ENCODE results near the gene PTH1R.

Gene PTH1R

DNA sequence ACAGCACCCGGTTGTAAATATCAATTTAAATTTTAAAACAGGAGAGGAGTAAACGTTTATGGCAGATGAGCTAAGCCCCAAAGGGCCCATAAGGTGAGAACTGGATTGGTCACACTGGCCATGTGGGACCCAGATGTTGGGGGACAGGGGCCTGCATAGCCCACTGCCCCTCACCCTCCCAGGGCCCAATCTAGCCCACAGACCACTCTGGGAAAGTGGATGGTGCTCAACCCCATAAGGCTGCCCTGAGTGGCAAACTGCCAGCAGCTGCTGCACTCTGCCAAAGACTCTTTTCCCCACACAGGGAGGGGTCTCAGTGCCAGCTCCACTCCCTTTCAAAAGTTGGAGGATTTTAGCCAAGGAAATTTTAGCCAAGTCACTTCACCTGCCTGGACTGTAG, 56.6 kb downstream of the PTH1R start:
- no peak for DNase-seq

DNA sequence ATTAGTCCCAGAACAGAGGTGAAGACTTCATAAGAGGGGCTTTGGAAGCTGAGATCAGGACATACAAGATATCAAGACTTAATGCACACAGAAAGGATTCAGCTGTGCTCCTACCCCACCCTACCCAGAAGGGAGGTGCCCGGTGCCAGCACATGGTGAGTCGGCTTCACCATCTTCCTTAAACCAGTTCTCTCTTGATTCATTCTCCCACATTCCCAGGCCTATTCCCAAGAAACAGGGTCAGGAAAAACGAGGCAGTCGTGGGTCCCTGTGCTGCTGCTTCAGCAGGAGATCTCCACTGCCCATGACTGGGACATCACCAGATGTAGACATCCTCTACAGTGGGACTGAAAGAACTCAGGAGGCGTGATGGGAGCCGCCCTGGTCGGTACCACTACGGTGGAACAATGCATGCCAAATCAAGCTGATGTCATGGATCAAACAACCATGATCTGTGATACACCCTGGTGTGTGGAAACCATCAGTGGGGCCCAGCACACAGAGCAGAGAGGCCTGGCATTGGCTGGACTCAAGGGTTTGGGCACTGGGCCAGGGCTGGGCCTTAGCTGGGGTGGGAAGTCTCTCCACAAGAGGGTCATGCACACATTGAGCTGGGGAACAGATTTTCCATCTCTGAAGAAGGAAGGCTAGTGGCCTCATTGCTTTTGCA, 57.1 kb downstream of the PTH1R start:
- DNase-seq: no peak

DNA sequence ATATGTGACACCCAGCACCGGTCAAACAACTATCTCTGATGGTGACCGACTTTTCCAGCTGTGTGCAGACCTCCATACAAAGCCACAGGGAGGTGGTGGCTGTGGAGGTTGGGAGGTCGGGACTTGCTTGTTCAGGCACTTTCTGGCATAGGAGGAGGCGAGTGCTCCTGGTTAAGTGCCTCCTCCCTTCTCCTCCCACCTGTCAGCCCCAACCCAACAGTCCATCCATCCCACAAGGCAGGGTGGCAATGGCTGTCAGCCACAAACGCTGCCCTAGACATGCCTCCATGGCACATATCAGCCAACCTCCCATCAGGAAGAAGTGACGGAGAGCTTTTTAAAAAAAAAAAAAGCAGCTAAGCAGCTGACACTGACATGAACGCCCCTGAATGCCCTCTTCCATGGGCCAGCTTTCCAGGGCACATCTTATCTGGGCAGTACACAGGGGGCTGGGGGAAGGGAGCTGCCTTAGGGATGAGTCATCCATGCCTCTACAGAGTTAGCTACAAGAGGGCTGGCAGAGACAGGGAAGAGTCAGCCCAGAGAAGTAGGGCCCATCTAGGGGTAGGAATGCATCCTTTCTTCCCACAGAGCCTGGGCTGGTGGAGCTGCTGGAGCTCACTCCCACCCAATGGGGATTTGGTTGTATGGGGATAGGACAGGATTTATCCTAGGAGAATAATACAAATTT, 57.8 kb downstream of the PTH1R start:
- no peak for DNase-seq

DNA sequence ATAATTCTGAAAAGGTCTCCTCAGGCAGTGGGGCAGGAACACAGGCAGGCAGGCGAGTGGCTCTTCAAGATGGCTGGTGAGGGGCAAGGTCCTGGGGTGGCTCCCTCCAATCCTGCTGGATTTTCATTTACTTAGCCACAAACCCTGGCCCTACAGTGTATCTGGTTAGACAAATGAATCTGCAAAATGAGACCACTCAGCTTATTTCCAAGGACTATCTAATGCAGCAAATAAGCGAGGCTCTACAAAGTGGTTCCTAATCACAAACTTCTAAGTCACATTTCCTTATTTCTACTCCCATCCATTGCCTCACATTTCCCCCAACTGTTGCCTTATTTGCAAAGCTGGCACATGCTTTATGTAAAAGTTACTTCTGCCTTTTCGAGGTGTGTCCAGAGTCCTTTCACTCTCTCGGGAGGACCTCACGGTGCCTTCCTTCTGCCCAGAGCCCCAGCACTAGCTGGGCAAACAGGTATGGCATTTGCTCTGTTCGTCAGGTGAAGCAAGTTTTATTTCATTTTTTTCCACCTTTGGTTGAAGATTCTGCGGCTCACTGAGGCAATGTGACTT, 58.6 kb downstream of the PTH1R start:
- no peak for DNase-seq

DNA sequence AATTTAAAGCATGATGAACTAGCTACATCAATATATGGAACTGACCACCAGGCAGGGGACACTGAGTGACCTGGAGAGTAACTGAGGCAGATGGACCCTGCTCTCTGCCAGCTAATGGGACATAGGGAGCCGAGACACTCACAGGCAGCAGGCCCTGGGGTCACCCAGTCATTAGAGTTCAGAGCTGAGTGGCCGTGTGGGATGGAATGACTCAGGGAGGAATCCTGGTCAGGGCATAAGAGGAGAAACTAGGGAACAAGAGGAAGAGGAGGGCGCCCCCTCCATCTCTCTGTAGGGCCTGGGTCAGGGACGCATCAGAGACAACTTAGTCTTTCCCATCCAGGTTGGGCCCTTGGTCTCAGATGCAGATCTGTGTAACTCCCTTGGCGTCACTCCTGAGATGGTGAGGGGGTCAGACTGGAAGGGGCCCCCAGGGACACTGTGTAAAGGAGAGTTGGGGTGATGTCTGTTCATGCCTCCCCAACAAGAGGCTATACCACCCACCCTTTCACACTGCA, 59.3 kb downstream of the PTH1R start:
- no peak for DNase-seq

DNA sequence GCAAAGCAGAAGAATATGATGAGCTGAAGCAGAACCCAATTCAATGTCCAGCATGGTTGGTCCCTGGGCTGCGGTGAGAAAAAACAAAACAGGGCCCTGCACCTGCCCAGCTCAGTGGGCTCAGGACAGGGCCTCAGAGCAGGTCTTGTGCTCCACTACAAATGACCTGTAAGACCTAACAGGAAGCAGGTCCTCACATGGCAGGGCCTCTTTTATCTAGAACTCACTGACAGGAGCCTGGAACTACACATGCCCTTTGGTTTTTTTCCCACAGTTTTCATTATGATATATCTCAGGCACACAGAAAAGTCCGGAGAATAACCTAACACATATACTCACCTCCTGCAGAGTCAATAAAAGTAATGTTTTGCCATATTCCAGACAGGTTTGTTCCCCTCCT, 60.6 kb downstream of the PTH1R start:
- DNase-seq: no peak

DNA sequence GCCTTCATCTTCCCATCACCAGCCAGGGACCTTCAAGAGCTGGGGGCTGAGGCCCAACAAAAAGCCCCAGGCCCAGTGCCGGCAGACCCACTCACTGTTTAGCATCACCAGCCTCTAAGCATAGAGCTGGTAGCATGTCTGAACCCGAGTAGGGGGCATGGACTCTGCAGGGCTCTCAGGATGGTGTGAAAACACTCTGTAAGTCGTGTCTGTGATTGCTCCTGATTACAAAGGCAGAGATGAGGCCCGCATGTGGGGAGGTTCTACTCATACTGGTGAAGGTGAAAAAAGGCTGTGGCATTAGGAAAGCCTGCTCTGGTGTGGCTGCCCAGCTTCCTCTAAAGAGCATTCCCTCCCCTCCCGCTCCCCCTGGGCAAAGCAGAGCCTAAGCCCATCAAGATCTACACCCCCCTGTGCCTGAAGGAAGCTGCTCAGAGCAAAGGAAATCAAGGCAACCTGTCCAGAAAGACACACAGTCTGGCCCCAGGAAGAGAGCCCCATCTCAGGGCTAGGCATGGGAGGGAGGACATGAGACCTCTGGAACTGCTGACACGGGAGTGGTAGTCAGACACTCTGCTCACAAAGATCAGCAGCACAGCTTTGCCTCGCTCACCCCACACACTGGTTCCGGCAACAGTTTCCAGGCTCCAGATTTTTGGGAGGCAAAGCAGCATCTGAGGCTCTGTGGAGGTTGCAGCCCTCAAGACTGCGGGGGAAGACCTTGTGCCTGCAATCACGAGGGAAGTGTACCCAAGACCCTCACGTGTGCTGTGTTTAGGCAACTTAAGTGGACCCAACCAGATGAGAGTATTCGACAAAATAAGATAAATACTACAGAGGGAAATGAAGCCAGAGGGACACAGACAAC, 62.3 kb downstream of the PTH1R start:
- DNase-seq: no peak

DNA sequence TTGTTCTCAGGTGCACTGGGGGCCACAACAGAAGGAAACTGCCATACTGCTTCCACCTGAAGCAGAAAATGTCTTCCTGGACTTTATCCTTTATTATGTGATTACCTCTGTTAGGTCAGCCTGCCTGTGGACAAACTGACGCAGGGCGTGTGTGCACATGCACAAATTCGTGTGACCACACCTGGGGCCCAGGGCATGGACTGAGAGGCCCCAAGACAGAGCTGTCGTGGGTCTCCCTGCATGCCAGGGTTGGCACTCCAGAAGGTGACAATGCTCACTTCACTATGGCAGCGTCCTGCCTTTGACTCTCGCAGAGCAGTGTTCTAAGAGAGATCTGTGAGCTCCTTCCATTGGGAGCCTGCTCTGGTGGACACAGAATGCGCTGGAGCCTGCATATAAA, 64.6 kb downstream of the PTH1R start:
- no peak for DNase-seq

DNA sequence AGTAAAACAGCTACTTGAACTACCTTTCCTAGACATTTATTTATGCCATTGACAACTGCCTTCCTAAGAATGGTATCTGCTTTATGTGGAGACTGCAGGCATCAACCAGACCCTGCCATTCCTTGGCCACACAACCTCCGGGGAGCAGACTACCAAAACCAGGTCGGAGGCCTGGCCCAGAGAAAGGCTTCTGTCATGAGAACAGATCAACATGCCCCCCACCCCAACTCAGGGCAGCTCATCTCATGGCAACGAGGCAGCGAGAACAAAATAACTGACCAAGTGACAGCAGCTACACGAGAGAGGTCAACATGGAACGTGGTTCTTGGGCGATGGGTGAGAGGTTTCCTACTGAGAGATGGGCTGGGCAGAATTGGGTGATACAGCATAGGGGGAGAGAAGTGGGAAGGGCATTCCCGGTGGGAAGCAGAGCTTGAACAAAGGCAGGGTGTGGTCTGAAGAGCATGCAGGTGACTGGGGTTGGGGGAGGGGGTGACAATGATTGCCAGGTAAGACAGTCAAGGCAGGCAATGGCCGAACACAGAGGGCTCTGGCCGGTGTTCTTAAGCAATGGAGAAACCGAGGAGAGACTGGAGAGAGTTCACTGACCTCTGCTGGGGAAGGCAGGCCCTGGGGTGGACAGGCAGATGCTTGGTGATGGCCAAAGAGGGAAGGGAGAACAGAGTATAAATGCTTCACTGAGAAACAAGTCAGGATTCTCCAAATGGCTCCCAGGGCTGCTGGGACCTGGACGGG, 65.1 kb downstream of the PTH1R start:
- DNase-seq: no peak

DNA sequence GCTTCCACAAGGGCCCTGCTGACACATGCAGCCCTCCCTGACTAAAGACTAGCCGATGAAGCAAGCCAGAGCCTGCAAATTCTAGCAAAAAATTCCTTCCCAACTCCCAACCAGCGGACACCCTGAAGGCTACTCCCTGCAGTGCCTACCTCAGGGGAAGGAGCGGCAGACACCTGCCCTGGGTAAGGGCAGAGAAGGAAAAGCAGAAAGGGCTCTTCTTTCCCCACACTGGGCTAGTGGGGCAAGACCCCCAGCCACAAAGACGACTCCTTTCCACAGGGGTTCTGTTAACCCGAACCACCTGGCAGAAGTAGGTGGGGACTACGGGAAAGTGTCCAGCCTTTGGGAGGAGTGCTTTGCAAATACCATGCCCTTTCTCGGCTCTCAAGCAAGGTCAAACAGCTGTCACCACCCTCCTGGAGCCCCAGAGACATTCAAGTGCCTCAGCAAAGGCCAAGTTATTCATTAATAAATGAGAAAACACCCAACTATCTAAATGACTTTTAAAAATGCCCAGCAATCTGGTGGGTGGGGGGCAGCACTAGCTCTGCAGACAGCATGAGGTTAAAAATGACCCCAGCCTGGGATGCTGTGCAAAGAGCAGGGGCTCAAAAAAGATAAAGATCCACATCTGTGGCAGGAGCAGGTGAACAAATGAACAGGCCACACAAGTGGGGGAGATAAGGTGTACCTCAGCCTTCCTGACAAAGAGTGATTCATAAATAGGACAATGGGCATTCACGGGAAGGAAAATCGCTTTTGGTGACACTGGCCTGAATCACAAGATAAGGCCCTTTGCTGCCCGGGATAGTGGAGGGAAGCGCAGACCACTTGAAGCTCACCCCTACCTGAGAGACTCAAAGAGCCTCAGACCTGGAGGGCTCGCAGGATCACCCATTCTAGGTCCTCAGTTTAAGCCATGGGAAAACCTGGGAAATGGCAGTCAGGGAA, 66.0 kb downstream of the PTH1R start:
- DNase-seq: no peak

DNA sequence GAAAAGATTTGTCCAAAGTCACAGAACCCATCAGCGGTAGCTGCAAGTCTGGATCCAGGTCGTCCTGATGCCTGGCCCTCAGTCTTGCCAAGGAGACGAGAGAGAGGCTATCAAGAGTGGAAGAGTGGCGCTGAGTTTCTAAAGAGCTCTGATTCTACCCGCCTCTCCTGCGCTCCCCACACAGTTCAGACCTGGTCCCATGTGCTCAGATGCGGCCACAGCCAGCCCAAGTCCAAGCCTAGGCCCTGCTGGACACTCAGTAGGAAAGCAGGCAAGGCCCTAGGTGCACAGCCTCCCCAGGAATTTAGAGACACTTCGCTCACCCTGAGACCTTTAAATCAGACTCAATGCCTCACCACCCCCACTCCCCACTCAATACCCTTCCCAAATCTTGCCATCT, 66.7 kb downstream of the PTH1R start:
- DNase-seq: no peak

DNA sequence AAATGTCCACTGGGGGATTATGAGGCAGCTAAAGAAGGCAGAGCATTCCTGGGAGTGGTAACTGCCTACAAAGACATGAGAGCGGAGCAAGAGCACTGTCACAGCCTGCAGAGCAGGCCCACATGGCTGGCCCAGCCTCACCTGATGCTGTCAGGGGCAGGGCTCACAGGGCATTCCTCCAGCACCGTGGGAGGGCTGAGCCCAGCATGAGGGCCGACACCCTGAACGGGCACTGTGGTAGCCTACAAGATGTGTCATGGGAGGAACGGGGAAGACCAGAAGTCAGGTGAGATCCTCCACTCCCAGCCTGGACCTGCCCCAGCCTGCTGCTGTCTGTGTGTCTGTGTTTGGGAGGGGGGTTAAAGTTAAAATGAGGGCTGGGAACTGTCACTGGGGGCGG, 68.9 kb downstream of the PTH1R start:
- DNase-seq: no peak

DNA sequence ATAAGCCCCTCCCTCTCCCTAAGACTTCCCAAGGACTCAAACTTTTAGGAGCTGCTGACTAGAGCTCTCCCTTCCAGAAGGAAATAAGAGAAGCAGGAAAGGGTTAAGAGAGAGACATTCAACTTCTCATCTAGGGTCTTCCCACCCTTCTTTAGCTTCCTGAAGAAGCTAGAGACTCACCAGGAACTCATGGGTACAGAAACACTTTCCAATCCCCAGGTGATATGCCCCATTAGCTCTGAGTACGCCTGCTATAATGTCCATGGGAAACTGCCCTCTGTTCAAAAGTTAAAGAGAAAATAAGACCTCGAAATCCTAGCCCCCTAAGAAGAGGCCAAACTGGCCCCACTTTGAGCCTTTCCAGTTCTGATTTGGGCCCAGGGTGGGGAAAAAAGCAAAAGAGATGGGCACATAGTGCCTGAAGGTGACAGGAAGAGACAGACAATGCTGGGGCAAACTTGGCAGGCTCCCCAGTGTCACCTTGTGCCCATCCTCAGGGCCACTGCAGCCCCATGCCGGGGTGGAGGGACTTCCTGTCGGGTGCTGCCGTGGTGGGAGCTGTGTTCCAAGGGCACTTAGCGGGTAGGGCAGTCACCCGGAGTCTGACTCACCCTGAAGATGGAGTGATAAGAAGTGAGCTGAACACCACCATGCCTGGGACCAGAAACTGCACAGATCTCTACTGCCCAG, 69.5 kb downstream of the PTH1R start:
- DNase-seq: peak; percentile 80

DNA sequence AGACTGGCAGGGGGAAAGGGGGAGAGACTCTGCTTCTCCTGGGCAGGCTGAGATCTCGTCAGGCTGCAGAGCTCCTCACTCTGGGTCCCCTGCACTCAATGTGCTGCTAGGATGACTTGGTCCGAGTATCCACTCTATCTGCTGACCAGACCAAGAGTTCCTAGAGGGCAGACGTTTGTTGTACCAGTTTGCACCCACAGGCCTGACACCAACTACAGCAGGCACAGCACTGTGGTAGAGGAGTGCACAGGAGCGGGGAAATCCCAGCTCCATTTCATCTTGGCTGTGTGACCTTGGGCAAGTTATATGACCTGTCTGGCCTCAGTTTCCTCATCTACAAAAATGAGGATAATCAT, 70.0 kb downstream of the PTH1R start:
- no peak for DNase-seq

DNA sequence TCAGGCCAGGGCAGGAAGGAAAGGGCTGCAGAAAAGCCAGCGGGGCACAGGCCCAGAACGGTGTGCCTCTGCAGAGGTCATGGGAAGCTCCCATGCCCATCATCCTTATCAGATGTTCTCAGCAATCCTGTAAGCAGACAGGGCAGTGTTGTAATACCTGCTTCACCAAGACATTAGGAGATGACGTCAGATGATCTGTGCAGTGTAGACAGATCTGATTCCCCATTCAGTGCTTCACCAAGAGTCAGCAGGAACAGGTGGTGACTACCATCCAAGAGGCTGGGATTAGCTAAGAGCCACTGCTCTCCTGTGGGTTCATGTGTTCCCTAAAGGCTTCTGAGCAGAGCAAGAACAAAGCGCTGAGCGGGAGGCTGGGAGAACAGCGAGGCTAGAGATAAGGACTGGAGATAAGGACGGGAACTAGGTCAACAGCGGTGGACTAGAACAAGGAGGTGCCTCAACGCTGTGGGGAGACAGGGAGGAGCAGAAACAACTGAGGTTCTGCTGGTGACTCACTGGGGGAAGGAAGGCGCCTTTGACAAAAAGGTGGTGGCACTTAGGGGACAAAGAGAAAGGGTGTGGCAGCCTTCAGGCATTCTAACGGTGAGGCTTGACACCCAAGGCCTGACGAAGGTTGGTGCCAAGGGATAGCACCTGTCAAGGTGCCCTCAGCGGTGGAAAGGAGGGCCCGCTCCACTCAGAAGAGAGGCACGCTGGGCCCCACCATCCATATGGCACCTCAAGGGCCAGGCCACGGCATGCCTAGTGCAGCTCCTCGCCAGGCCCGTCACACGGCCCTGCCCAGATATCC, 70.7 kb downstream of the PTH1R start:
- peak; percentile 84 for DNase-seq

DNA sequence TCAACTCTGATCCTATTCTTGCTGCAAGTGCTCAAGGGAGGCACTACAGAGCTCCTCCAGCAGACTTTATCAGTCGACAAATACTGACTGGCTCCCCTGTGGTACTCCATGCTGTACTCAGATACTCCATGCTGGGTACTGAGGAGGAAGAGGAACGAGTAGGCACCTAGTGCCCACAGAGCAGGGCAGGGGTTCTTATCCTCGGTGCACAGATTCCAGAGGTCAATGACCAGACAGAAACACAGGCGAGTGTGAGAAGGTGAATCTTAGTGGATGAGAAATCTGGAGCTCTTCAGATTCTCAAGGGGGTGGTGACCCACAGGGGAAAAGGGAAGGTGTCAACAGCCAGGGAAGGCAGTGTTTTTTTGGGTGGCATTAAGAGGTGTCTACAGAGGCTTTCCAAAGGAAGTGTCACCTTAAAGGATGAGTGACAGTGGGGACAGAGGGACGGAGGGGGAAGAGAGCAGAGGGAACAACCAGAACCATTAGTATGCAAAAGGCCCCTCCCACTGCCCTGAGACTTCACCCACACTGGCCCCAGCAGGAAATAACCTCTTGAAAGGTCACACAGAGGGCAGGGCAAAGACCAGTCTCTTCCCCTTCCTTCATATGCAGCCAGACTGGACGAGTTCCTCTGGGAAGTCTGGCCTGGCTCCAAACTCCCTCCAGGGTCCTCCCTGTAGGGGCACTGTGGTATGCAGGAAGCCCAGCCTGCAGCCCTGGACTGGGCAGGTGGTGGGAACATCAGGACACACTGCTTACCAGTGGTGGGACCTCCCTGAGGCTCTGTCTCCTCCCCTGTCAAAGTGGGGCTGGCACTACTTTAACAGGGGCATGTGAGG, 71.5 kb downstream of the PTH1R start:
- no peak for DNase-seq

DNA sequence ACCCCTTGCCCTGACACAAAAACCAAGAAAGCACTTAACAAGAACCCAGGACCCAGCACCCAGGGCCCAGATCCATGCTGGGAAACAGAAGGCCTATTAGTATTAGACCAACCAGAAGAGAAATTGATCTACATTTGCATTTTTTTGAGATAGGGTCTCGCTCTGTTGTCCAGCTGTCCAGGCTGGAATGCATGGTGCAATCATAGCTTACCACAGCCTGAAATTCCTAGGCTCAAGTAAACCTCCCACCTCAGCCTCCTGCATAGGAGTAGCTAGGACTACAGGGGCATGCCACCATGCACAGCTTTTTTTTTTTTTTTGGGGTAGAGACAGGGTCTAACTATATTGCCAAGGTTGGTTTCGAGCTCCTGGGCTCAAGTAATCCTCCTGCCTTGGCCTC, 72.7 kb downstream of the PTH1R start:
- no peak for DNase-seq

DNA sequence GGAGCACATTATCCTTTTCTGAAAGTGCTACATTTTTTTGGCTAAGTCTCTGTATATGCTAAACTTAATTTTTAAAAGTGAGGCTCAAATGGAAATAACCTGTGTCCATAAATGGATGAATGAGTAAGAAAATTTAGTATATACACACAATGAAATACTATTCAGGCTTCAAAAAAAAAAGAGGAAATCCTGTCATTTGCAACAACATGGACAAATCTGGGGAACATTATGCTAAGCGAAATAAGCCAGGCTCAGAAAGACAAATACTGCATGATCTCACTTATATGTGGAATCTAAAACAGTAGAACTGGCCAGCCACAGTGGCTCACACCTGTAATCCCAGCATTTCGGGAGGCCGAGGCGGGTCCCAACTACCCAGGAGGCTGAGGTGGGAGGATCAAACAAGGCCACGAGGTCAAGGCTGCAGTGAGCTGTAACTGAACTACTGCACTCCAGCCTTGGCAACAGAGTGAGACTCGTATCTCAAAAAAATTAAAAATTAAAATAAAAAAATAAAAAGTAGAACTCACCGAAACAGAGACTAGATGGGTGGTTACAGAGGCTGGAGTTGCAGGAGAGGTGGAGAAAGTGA, 73.2 kb downstream of the PTH1R start:
- DNase-seq: no peak

DNA sequence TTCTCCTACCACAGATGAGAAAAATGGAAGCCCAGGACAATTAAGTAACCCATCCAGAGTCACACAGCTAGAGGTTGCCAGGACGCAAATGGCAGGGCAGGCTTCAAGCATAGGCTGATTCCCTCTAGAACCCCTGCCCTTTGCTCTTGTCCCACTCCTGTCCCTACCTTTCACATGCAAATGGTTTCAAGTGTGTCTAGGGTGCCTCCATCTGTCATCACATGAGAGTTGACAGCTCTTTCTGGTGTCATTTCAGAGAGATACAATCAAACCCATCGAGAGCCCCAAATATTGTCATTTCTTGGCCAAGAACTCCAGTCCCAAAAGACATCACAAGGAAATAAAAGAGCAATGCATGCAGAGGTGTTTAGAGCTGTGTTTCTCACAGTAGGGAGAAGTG, 75.3 kb downstream of the PTH1R start:
- no peak for DNase-seq

Data from CD4-positive, alpha-beta T cell treated with Interleukin-12 subunit alpha and Interleukin-12 subunit beta, for 1 hour (primary cell).